HS-27A (cell line): ENCODE results near the gene CPED1.
"Not testable (repeated sequence)": the region's sequence is repeated elsewhere in the genome, so short reads cannot be mapped to it uniquely, and the experiment has no call there.

Experiments used
- DNase-seq: peaks from one replicate; pipeline ENCODE4 v3.0.0-alpha.2; 2012; ENCODE audit warnings: low read depth, missing footprints

CPED1 gene

DNA sequence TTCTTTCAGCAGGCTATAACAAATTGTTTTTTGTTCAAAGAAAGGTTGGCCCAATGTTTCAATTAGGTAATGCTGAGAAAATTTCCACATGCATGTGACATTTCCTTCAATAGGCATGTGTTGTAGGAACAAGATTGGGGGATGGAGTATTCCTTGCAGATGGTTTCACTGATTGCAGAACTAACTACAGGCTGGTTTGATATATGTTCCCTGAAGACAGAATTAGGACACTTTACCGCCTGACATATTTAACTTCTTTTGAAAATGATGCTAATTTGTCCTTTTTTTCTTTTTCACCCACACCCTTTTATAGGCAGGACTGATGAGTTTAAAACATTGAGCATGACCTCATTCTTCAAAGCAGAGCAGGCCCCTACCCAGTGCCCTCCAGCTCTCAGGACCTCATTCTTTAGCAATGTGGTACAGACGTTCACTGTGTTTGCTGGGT is 163.3 kb downstream of the CPED1 start:
- DNase-seq = no peak

DNA sequence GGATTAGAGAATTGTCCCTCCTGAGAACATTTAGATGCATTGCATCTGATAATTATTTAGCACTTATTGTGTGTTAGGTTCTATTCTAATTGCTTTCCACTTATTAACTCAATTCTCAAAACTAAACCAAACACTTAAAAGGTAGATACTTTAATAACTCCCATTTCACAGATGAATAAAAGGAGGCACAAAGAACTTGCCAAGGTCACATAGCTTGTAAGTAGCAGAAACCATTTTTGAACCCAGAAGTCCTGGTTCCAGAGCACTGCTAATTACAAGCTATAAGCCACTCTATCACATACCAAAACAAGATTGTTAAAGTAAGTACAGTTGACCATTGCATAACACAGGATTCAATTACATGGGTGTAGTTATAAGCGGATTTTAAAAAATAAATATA is 164.9 kb downstream of the CPED1 start:
- DNase-seq = no peak

GRCh38 chr7:121153995-121154394 is 165.5 kb downstream of the CPED1 start:
- no peak for DNase-seq

DNA sequence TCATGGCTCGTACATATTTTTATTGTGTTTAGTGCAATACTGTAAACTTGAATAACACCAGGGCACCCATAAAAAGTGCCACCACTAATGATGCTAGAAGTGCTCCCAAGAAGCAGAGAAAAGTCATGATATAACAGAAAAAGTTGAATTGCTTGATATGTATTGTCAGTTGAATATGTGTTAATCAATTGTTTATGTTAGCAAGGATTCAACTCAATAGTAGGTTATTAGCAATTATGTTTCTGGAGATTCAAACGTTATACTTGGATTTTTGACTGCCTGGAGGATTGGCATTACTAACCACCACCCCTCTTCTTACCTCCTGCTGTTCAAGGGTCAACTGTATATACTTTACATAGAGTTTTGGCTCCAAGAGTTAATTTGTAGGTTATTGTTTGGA is 168.3 kb downstream of the CPED1 start:
- no peak for DNase-seq

GRCh38 chr7:121157341-121157751 is 168.8 kb downstream of the CPED1 start:
- no peak for DNase-seq

DNA sequence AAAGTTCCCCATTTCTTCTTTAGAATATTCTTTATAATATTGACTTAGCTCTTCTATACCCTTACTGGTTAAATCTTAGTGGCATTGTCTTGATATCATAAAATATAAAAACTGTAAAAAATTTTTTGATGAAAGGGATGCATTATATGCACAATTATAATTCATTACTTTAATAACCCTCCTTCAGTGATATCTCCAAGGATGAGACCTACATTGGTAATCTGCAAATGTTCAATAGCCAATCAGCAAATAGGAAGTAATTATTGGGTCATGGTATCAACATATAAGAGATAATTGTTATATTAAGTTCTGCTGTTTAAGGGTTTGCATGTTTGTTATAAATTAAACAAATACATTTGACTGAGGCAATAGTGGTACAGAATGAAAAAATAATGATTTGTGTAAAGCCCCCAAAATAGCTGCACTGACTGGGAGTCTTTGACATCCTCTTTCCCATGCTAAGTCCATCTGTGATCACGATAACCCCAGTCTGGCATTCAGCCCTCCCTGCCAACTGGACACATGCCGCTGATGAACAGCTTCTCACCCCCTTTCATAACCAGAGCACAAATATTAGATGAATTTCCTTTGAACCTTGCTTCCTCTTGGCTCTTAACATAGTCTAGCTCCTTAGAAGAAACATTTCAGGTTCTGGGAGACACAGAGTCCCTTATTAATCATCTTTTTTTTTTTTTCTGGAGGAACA is 169.5 kb downstream of the CPED1 start:
- DNase-seq = no peak

DNA sequence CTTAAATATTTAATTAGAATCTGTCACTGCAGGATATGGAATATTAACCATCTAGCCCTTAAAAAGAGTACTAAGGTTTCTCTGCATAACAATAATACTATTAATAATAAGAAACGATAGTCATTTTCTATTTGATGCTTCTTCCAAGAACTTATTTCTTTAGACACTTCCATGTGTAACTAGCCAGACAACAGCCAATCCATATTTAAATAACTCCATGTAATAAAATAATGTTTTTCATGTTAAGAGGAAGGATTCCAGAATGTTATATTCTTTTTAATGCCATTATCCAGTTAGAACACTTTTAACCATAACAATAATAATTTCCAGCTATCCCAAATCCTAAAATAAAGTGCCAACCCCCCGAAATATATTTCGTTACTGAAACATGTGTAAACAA is 170.2 kb downstream of the CPED1 start:
- DNase-seq = no peak

- DNase-seq = no peak
Measured at GRCh38 chr7:121159553-121159952, 171.0 kb downstream of the CPED1 start.

- no peak for DNase-seq
Measured at GRCh38 chr7:121160150-121161008, 171.9 kb downstream of the CPED1 start.

DNA sequence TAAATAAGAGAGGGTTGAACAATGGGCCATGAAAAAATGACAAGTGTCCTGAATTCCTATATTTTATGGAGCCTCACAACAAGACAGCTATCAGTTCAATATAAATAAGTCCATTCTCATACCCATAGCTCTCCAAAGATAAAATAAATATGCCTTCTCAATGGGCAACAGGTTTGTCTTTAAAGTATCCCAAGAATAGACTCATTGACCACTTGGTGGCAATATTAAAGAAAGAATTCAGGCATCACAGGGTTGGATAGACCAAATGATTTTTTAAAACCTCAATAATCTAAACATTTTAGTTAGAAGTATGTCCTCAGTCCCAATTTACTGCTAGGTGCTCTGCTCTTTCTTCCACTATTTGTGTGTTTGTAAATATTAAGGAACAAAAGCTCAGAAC is 175.2 kb downstream of the CPED1 start:
- peak; percentile 1 for DNase-seq

DNA sequence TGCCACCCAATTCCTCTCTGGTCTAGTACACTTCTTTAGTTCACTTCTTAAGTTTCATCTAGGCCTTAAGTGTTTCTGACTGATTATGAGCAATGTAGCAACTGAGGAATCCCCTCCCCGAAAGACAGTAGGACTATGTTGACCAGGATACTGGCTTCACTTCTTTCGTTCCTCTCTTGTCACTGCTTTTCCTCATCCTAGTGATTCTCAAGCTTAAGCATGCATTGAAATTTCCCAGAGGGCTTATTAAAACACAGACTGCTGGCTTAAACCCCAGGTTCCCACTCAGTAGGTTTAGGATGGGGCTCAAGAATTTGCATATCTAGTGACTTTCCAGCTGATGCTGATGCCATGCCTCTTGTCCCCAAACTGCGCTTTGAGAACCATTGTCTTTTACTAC is 175.7 kb downstream of the CPED1 start:
- DNase-seq = no peak

DNA sequence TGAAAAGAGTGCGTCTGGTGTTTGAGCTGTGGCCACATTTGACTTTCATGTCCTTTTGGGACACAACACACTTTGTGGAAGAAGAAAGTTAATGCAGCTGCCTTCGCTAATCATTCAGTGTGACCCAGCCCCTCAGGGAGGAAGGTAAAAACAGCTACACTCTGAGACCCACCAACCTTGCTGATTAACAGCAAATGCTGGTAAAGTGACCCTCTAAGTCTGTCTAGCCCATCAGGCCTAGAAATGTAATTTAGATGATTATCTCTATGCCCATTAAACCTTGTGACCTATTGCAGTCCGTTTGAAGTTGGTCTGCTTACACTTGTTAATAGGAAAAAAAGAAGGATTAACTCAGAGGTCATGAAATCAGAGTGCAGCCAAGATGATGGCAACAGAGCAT is 178.4 kb downstream of the CPED1 start:
- DNase-seq = no peak

DNA sequence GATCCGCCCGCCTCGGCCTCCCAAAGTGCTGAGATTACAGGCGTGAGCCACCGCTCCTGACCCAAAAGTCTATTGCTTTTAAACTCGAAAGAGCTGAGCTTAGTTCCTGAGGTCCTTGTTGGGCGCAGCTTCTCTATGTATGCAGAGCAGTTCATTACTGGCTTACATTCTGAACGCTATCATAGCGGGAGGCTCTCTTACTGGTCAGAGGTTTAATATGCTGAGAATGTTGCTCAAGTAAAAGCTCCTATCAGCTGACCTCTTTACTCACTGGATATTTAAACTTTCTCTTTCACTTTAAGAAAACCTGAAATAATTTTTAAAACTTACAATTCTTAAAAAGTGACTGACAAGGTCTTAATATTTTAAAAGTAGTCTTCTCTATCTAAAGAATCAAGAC is 179.5 kb downstream of the CPED1 start:
- DNase-seq = no peak

DNA sequence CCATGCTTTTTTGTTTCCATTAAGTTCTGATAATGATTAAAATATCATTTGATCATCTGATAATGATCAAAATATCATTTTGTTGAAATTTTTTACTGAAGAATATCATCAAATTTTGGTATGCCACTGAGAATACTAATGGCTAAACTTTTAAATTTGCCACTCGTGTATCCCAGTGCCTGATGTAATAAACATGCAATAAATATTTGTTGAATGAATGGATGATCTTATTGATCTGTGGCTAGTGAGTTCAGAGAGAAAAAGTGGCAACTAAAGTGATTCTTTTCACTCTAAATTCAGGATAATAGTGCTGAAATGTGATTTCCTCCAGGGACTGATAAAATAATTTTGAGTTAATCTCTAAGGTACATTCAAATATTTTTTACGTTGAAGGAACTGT is 181.0 kb downstream of the CPED1 start:
- DNase-seq = no peak

- no peak for DNase-seq
Measured at GRCh38 chr7:121172484-121172883, 184.0 kb downstream of the CPED1 start.

- DNase-seq = no peak
Measured at GRCh38 chr7:121175826-121176225, 187.3 kb downstream of the CPED1 start.

GRCh38 chr7:121178452-121178851 is 189.9 kb downstream of the CPED1 start:
- no peak for DNase-seq

GRCh38 chr7:121178869-121179497 is 190.5 kb downstream of the CPED1 start:
- no peak for DNase-seq

DNA sequence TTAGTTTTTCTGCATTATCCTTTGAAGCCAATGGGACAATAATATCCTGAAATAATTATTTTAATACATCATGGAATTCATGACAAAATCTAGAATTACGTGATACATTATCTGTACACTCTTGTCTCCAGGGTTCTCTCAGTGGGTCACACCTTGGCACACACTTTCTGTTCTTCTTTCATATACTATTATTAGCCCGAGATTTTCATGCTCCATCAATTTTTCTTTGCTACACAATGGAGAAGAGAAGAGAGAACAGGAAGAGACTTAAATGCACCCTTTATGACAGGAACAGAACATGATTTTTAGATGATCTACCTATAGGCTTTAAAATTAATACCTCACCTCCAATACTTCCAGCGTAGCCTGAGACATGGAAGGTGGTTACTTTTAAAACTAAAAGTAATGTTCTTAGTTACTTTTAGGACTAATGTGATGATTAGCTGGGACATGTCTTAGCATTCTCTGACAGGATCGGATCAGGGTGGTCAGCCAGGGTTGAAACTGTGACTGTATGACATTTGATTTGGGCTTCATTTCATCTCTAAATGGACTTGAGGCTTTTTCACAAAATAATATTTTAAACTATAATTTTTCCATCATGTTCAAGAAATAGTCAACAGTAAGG is 192.0 kb downstream of the CPED1 start:
- no peak for DNase-seq

GRCh38 chr7:121181357-121181756 is 192.8 kb downstream of the CPED1 start:
- no peak for DNase-seq

- DNase-seq = no peak
Measured at GRCh38 chr7:121182281-121182680, 193.8 kb downstream of the CPED1 start.

DNA sequence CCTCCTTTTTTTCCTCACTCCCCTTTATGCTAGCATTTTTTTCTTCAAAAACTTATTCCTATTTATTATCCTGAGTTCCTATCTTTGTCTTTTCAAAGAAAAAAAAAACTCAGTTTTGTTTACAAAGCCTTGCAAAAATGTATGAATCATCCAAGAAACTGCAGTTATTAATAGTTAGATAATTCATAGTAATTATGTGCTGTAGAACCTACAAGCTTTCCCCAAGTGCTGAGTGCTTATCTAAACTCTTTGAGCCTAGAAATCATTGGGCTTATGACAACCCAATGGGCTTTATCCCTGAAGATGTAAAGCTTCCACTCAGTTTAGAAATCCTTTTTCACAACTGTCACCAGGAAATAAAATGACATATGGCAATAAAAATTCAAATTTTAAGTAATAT is 194.4 kb downstream of the CPED1 start:
- no peak for DNase-seq

DNA sequence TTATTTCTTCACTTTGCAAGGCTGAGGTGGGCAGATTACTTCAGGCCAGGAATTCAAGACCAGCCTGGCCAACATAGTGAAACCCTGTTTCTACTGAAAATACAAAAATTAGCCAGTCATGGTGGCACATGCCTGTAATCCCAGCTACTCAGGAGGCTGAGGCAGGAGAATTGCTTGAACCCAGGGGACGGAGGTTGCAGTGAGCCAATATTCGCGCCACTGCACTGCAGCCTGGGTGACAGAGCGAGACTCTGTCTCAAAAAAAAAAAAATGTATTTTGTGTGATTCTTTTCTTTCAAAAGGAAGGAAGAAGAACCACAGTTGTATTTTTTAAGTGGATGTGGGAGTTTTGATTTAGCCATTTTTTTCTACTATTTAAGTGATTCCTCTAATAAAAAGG is 195.4 kb downstream of the CPED1 start:
- DNase-seq = not testable (repeated sequence)
